HCT116 (cell line): Measurements from ENCODE around the gene LEMD3. TPM values are rescaled to one million over a fixed set of nuclear protein-coding genes. Genes with fewer than 3 reads are reported as not detected.

Experiments used
- ATAC-seq: fragments of 200-7000 bp; cut with Tn5 transposase; 2 replicates; pipeline ENCODE4 v1.9.1; 2020; ENCODE audit warnings: mild to moderate bottlenecking, moderate library complexity
- BruUV-seq: library from RNA; stranded (reverse); fragments of 400-500 nt; replicated peaks from 2 replicates; lab custom pipeline; 2021; lab: Mats Ljungman, UMichigan
- CTCF ChIA-PET: fragments of 300-600 bp; sonication (Branson Sonifier 250); formaldehyde crosslinking; loops from one replicate; lab custom pipeline; 2021; ENCODE audit warnings: antibody characterized with exemption; lab: Charles Lee
- POLR2A ChIA-PET: fragments of 300-600, 350-600 bp; sonication (Branson Sonifier 250); formaldehyde crosslinking; loops from one replicate; lab custom pipeline; 2021; ENCODE audit warnings: antibody characterized with exemption; lab: Charles Lee
- RAD21 ChIA-PET, 2 experiments: fragments of 300-600 bp; sonication (Branson Sonifier 250); formaldehyde crosslinking; loops; one replicate each; lab custom pipeline; 2023; ENCODE audit warnings: low total read pairs in 2 of 2; ENCODE audit not compliant: uncharacterized antibody in 2 of 2, unreplicated experiment in 2 of 2, low non-redundant PET in 1 of 2; lab: Charles Lee
- DNase-seq: peaks from one replicate; pipeline ENCODE4 v3.0.0-alpha.2; 2010; ENCODE audit warnings: low read depth, low spot score
- H2AFZ ChIP-seq: fragments of 200-600 bp; shearing (Covaris generic), sonication (generic); 2 replicates; pipeline ENCODE4 v1.6.1; 2017; ENCODE audit warnings: low read depth, mixed run types, mixed read lengths, antibody characterized with exemption, low read length; ENCODE audit not compliant: poor library complexity, severe bottlenecking
- H3K27ac ChIP-seq: 2 replicates; pipeline ENCODE4 v1.5.1; 2012; ENCODE audit warnings: low read depth, low read length
- H3K27me3 ChIP-seq: fragments of 200-600 bp; sonication (generic); 2 replicates; pipeline ENCODE4 v1.6.1; 2016; ENCODE audit warnings: mixed run types, low read length, mixed read lengths; ENCODE audit not compliant: insufficient read depth
- H3K36me3 ChIP-seq, 2 experiments: fragments of 200-500 bp in 1 of 2; fragments of 200-600 bp in 1 of 2; sonication (Bioruptor generic) in 1 of 2; sonication (generic) in 1 of 2; 2 replicates each; pipeline versions ENCODE4 v1.5.1 to v1.6.1; 2014 to 2016; ENCODE audit warnings: low read length in 2 of 2, inconsistent platforms in 1 of 2, mixed read lengths in 1 of 2, mixed run types in 1 of 2; ENCODE audit not compliant: insufficient read depth in 2 of 2, control insufficient read depth in 1 of 2
- H3K4me1 ChIP-seq, 2 experiments: fragments of 200-600 bp in 1 of 2; sonication (generic) in 1 of 2; 2 replicates each; pipeline versions ENCODE4 v1.5.1 to v1.6.1; 2012 to 2017; ENCODE audit warnings: low read length in 2 of 2, inconsistent platforms in 1 of 2, mild to moderate bottlenecking in 1 of 2, mixed read lengths in 1 of 2, mixed run types in 1 of 2, moderate library complexity in 1 of 2; ENCODE audit not compliant: insufficient read depth in 2 of 2, control insufficient read depth in 1 of 2
- H3K4me2 ChIP-seq: fragments of 200-600 bp; sonication (generic); 2 replicates; pipeline ENCODE4 v1.6.1; 2017; ENCODE audit warnings: mixed run types, low read length, mixed read lengths
- H3K4me3 ChIP-seq, 2 experiments: fragments of 200-600 bp in 1 of 2; sonication (generic) in 1 of 2; replicated peaks in 1 of 2; 2 replicates each; pipeline ENCODE4 v1.5.1; 2011 to 2016; ENCODE audit warnings: low read length in 2 of 2, control low read depth in 1 of 2, low read depth in 1 of 2, mild to moderate bottlenecking in 1 of 2, mixed read lengths in 1 of 2, mixed run types in 1 of 2
- H3K79me2 ChIP-seq: fragments of 200-600 bp; sonication (generic); 2 replicates; pipeline ENCODE4 v1.6.1; 2017; ENCODE audit warnings: mild to moderate bottlenecking, mixed run types, low read length, moderate library complexity, mixed read lengths; ENCODE audit not compliant: insufficient read depth
- H3K9ac ChIP-seq: fragments of 200-600 bp; sonication (generic); 2 replicates; pipeline ENCODE4 v1.6.1; 2016; ENCODE audit warnings: low read length, mixed read lengths
- H3K9me2 ChIP-seq: fragments of 200-600 bp; sonication (generic), shearing (Covaris generic); 2 replicates; pipeline ENCODE4 v1.6.1; 2017; ENCODE audit warnings: mixed run types, mild to moderate bottlenecking, moderate library complexity; ENCODE audit not compliant: insufficient read depth
- H3K9me3 ChIP-seq, 2 experiments: fragments of 200-500 bp in 1 of 2; fragments of 200-600 bp in 1 of 2; sonication (Bioruptor generic) in 1 of 2; sonication (generic) in 1 of 2; 2 replicates each; pipeline ENCODE4 v1.6.1; 2014 to 2017; ENCODE audit warnings: low read length in 2 of 2, mixed read lengths in 2 of 2, inconsistent platforms in 1 of 2, low read depth in 1 of 2, mild to moderate bottlenecking in 1 of 2, mixed run types in 1 of 2, moderate library complexity in 1 of 2; ENCODE audit not compliant: control insufficient read depth in 1 of 2, insufficient read depth in 1 of 2
- H4K20me1 ChIP-seq: fragments of 200-600 bp; sonication (generic), shearing (Covaris generic); 2 replicates; pipeline ENCODE4 v1.6.1; 2017; ENCODE audit warnings: mixed run types, mild to moderate bottlenecking, moderate library complexity; ENCODE audit not compliant: insufficient read depth
- EZH2phosphoT487 ChIP-seq: fragments of 200-600 bp; IDR thresholded peaks from 2 replicates; pipeline ENCODE4 v1.6.1; 2018; ENCODE audit warnings: antibody characterized with exemption, borderline replicate concordance
- FOSL1 ChIP-seq: IDR thresholded peaks from 2 replicates; pipeline ENCODE4 v1.6.1; 2012; ENCODE audit warnings: low read depth
- intact Hi-C: fragments of 100-400 bp; cut with micrococcal nuclease; formaldehyde crosslinking; loops from 2 replicates; pipeline ENCODE4 v1.10.0; 2022
- total RNA-seq: library from RNA; stranded (reverse); gene quantifications from one replicate; pipeline ENCODE4 v1.2.1, GENCODE V29; 2021; ENCODE audit not compliant: unreplicated experiment
- TF ChIP-seq, protein P1 (sequence below): IDR thresholded peaks from 2 replicates; pipeline ENCODE4 v1.6.1; 2012
- TF ChIP-seq, protein P2 (sequence below): IDR thresholded peaks from 2 replicates; pipeline ENCODE4 v1.6.1; 2012; ENCODE audit warnings: low read depth
- TF ChIP-seq, protein P3 (sequence below): IDR thresholded peaks from 2 replicates; pipeline ENCODE4 v1.6.1; 2011; ENCODE audit warnings: mild to moderate bottlenecking, low read length, moderate library complexity; ENCODE audit not compliant: insufficient replicate concordance; ENCODE audit errors: extremely low read depth

The LEMD3 gene
- total RNA-seq, 1 experiment from 2014 or later: 28.7 TPM

DNA sequence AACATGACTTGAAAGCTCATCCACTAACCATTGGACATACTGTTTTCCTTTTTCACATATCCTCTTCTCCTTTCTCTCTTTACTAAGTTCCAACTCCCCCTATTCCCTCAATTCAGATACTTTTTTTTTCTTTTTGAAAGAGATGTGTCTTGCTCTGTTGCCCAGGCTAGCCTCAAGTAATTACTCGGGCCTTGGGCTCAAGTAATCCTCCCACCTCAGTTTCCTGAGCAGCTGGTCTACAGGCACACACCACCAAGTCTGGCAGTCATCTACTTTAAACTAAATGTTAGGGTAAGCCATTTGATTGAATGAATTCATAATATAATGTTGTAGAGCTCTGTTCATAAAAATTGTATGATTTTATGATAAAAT lies 15.5 kb downstream of the LEMD3 start:
- H4K20me1 ChIP-seq: peaks cover 17% of the 10 kb centered on the region; the same call in 1 of the 2 replicates
- no peak overlapping the region for H3K4me2 ChIP-seq
- H3K9ac ChIP-seq: no peak overlapping the region
- RAD21 ChIA-PET: no interaction called here
- no peak overlapping the region for H3K27ac ChIP-seq
- H2AFZ ChIP-seq: no peak overlapping the region
- H3K36me3 ChIP-seq: 0 out of 4 replicates have a peak, but pooled peaks cover 0 to 4% of the 10 kb centered on the region in 2 experiments
- TF ChIP-seq, protein P1, sequence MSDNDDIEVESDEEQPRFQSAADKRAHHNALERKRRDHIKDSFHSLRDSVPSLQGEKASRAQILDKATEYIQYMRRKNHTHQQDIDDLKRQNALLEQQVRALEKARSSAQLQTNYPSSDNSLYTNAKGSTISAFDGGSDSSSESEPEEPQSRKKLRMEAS: no peak
- TF ChIP-seq EZH2phosphoT487 (no peak), FOSL1 (no peak)
- TF ChIP-seq, protein P2, sequence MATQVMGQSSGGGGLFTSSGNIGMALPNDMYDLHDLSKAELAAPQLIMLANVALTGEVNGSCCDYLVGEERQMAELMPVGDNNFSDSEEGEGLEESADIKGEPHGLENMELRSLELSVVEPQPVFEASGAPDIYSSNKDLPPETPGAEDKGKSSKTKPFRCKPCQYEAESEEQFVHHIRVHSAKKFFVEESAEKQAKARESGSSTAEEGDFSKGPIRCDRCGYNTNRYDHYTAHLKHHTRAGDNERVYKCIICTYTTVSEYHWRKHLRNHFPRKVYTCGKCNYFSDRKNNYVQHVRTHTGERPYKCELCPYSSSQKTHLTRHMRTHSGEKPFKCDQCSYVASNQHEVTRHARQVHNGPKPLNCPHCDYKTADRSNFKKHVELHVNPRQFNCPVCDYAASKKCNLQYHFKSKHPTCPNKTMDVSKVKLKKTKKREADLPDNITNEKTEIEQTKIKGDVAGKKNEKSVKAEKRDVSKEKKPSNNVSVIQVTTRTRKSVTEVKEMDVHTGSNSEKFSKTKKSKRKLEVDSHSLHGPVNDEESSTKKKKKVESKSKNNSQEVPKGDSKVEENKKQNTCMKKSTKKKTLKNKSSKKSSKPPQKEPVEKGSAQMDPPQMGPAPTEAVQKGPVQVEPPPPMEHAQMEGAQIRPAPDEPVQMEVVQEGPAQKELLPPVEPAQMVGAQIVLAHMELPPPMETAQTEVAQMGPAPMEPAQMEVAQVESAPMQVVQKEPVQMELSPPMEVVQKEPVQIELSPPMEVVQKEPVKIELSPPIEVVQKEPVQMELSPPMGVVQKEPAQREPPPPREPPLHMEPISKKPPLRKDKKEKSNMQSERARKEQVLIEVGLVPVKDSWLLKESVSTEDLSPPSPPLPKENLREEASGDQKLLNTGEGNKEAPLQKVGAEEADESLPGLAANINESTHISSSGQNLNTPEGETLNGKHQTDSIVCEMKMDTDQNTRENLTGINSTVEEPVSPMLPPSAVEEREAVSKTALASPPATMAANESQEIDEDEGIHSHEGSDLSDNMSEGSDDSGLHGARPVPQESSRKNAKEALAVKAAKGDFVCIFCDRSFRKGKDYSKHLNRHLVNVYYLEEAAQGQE: no peak
- TF ChIP-seq, protein P3, sequence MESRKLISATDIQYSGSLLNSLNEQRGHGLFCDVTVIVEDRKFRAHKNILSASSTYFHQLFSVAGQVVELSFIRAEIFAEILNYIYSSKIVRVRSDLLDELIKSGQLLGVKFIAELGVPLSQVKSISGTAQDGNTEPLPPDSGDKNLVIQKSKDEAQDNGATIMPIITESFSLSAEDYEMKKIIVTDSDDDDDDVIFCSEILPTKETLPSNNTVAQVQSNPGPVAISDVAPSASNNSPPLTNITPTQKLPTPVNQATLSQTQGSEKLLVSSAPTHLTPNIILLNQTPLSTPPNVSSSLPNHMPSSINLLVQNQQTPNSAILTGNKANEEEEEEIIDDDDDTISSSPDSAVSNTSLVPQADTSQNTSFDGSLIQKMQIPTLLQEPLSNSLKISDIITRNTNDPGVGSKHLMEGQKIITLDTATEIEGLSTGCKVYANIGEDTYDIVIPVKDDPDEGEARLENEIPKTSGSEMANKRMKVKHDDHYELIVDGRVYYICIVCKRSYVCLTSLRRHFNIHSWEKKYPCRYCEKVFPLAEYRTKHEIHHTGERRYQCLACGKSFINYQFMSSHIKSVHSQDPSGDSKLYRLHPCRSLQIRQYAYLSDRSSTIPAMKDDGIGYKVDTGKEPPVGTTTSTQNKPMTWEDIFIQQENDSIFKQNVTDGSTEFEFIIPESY: no peak
- TF ChIP-seq, all 23 proteins: peak for 0
- no peaks in the 10 kb centered on the region for H3K27me3 ChIP-seq
- peaks cover 99% of the 10 kb centered on the region for H3K79me2 ChIP-seq
- CTCF ChIA-PET: no interaction called here
- DNase-seq (no peak), ATAC-seq (no peak)
- POLR2A ChIA-PET: no interaction called here
- H3K4me1 ChIP-seq: no peaks in the 10 kb centered on the region
- no TSS peak for BruUV-seq
- H3K4me3 ChIP-seq: no peak overlapping the region
- intact Hi-C loops: no loop called here
- H3K9me2 ChIP-seq: no peaks in the 10 kb centered on the region
- H3K9me3 ChIP-seq: no peaks in the 10 kb centered on the region
